HG02943 (cell line): ENCODE results near the gene CLN3.
A peak's percentile ranks its signal among the peaks of the same experiment; 100 is the strongest.
"Not testable (repeated sequence)": the region's sequence is repeated elsewhere in the genome, so short reads cannot be mapped to it uniquely, and the experiment has no call there.

Experiments
- ATAC-seq: cut with Tn5 transposase; IDR thresholded peaks from one replicate; pipeline ENCODE4 v1.9.1; 2021; ENCODE audit warnings: mild to moderate bottlenecking, low read depth, moderate library complexity; ENCODE audit not compliant: unreplicated experiment

Gene CLN3

GRCh38 chr16:28491970-28492474 is at the start of gene CLN3:
Gene CLN3, minus strand, starts transcription at chr16:28492074. Its CDS starts 315 bp downstream, at chr16:28491759.
- ATAC-seq, result peak; percentile 68

GRCh38 chr16:28540346-28540745 is 48.5 kb upstream of the CLN3 start:
- no peak for ATAC-seq

GRCh38 chr16:28538733-28539596 is 47.1 kb upstream of the CLN3 start, which contains the start of gene NUPR1:
Gene NUPR1, minus strand, starts transcription at chr16:28538974. Its CDS starts 67 bp downstream, at chr16:28538907.
- ATAC-seq, result no peak

GRCh38 chr16:28537964-28538732 is 46.3 kb upstream of the CLN3 start:
- ATAC-seq, result no peak

- no peak for ATAC-seq
These were observed 45.2 kb upstream of the CLN3 start for GRCh38 chr16:28537076-28537475.

GRCh38 chr16:28534542-28535373 is 42.9 kb upstream of the CLN3 start:
- ATAC-seq, result no peak

GRCh38 chr16:28532940-28533647 is 41.2 kb upstream of the CLN3 start:
- ATAC-seq, result no peak

GRCh38 chr16:28531777-28532744 is 40.2 kb upstream of the CLN3 start:
- ATAC-seq, result no peak

- no peak for ATAC-seq
These were observed 37.2 kb upstream of the CLN3 start for GRCh38 chr16:28529124-28529523.

- no peak for ATAC-seq
These were observed 36.6 kb upstream of the CLN3 start for GRCh38 chr16:28528463-28528867.

- ATAC-seq, result no peak
These were observed 36.1 kb upstream of the CLN3 start for GRCh38 chr16:28527985-28528384.

- not testable (repeated sequence) for ATAC-seq
These were observed 35.4 kb upstream of the CLN3 start for GRCh38 chr16:28527100-28527785.

GRCh38 chr16:28526201-28527099 is 34.6 kb upstream of the CLN3 start:
- ATAC-seq, result no peak

GRCh38 chr16:28524681-28525171 is 32.9 kb upstream of the CLN3 start:
- ATAC-seq, result no peak

- ATAC-seq, result no peak
These were observed 30.9 kb upstream of the CLN3 start for GRCh38 chr16:28522792-28523191.

GRCh38 chr16:28521436-28521835 is 29.6 kb upstream of the CLN3 start:
- no peak for ATAC-seq

GRCh38 chr16:28520672-28521071 is 28.8 kb upstream of the CLN3 start:
- no peak for ATAC-seq
